Measurements from ENCODE around the gene DGAT2.

GRCh38 chr11:75745807-75746206 lies 22.8 kb upstream of the DGAT2 start:
- TF ChIP-seq EZH2 (IDR thresholded peaks at IDR 0.05; ENCODE audit: low read length) (no peak), CTCF (optimal IDR thresholded peaks at IDR 0.05 in 1 of 3, IDR thresholded peaks at IDR 0.05 in 1 of 3, conservative IDR thresholded peaks at IDR 0.05 in 1 of 3; ENCODE audit: extremely low read depth in 1 of 3, insufficient read depth in 2 of 3, low read length in 3 of 3) (no peak)
